ENCODE results near the gene ITGA11. TPM values are rescaled to one million over a fixed set of nuclear protein-coding genes. Genes with fewer than 3 reads are reported as not detected.
"Not testable (repeated sequence)": the region's sequence is repeated elsewhere in the genome, so short reads cannot be mapped to it uniquely, and the experiment has no call there.

ITGA11 gene
- total RNA-seq, 1 donor from 2014 or later, result 0.48 TPM

DNA sequence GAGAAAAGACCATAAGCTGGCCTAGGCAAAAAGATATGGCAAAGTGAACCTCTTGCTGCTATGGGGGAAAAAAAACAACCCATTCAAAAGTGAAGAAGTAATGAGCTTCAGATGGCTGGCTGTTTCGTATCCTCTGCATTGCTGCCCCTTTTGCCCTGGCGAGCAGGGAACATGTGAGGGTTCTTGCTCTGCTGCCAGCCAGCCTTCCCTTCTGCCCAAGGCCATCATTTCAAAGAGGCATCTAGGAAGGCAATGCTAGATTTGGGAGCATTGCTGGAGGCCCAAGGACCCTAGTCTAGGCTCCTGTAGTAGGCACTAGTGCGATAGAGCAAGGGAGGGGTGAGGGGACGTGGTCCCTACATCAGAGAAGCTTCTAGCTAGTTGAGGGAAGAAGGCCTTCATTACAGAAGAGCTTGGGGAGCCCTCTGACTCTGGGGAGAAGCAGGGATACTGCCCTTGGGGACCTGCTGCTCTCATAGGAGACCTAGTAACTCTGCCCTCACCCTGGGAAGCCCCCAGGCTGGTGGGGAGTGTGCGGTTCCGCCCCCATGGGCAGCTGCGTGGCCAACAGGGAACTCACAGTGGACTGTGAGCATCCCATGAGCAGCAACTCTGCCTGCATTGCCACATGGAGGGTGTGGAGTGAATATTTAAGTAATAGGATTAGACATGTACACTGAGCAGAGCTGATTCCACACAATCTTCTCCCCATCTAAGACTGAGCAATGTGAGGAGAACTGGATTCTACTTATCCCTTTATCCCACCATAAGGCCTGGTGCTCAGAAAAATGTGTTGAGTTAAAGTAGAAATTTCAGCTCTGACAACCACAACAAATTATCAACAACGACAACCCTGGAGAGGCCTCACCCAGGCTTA lies 21.3 kb downstream of the ITGA11 start:
- ATAC-seq, result no peak

DNA sequence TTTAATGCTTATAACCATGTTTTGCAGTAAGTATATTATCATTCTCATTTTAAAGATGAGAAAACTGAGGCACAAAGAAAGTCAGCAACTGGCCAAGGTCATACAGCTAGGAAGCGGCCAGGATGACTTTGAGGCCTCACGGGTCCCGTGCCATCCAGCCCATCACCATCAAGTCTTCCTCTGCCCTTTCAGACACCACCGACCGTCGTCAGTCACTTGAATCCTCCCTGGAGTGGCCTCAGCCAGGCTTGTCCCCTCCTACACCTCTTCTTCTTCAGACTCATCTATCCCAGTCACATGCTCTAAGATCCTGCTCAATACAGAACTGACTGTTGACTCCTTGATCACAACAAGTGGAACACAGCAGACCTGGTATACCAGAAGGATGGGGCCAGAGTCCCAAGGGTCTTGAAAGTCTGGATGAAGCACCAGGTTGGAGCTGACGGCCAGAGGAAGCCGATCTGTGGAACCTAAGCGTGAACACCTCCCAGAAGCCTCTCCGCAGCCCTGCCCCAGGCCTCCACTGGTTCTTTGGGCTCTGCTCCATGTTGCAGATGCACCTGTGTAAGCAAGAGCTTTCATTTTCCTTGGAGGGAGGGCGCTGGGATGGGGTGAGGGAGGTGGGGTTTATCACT lies 22.1 kb downstream of the ITGA11 start:
- no peak for ATAC-seq

DNA sequence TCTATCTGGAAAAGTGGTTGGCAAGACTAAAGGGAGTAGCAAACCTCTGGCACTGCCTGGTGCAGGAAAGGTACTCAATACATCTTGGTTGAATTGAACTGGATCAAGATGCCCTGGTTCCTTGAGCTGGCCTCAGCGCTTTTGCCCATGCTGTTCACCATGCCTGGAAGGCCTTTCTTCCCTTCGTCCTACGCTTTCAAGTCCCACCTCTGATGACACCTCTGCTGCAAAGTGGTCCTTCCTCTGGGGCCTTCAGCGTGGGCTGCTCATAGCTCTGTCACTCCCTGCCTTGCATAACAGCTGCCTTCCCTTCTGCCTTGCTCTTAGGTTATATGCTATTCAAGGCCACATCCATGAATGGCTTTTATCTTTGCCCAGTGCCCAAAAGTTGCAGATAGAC lies 23.0 kb downstream of the ITGA11 start:
- no peak for ATAC-seq

DNA sequence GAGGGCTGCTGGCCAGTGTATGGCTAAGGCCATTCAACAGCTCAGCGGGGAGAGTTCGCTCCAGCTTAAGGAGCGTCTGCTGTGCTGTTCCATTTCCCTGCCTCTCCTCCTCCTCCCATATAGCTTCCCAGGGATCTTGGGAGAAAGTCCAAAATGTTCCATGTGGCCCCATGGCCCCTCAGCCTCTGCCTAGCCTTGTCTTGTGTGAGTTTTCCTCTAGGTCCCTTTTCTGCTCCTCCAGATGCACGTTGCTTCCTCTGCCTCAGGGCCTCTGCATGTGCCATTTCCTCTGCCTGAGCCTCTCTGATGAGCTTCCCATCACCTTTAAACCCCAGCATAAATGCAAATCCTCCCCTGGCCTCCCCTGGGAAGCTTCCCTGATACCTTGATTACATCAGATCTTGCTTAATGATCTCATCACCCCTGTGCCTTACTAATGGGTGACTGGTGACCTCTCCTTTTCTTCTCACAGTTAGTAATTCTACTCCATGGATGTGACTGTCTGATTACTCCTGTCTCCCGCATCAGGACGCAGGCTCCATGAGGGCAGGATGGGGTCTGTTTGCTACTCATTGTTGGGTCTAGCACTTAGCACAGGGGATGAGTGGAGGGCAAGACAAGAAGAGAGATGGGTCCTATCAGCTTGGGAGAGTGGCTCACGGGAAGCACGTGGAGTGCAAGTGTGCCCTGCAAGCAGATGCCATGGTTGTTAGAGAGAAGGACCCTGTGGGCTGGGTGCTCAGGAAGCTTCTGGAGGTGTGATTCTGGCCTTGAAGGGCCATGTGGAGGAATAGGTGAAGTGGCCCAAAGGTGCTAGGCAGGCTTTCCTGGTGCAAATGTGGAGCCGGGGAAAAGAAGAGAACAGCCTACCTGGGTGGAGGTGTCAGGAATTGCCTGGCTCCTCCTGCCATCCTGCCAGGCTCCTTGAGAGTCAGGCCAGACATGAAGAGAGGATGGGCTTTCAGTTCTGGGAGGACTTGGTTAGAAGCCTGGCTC lies 23.8 kb downstream of the ITGA11 start:
- no peak for ATAC-seq

DNA sequence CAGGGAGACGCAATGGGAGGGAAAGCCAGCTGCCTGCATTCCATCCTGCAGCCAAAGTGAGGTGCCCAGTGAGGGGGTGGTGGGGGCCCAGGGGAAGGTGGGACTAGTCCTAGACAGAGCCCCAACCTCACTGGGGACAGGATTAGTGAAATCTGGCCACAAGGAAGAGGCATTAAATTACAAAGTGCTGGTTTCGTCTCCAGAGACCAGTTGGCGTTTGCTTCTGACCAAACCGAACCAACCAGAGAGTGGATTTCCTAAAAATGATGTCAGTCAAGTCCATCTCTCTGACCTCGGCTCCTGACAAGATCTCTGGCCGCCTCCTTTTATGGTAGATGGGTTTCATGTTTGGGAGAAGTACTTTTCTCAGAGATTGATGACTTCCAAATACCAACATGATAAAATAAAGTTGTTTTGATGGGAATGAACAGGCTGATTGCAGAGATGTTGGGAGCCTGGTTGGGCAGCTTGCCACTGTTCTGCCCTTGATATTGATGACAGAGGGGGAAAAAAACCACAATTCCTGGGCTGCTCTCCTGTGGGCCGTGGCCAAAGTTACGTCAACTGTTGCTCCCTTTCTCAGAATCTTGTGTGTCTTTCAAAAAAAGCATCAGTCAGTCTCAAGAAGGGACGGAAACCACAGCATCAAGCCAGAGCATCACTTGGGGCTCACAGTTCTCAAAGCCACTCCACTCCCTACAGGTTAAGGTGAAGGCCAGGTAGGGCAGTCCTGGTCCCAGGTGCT lies 24.6 kb downstream of the ITGA11 start:
- ATAC-seq, result no peak

DNA sequence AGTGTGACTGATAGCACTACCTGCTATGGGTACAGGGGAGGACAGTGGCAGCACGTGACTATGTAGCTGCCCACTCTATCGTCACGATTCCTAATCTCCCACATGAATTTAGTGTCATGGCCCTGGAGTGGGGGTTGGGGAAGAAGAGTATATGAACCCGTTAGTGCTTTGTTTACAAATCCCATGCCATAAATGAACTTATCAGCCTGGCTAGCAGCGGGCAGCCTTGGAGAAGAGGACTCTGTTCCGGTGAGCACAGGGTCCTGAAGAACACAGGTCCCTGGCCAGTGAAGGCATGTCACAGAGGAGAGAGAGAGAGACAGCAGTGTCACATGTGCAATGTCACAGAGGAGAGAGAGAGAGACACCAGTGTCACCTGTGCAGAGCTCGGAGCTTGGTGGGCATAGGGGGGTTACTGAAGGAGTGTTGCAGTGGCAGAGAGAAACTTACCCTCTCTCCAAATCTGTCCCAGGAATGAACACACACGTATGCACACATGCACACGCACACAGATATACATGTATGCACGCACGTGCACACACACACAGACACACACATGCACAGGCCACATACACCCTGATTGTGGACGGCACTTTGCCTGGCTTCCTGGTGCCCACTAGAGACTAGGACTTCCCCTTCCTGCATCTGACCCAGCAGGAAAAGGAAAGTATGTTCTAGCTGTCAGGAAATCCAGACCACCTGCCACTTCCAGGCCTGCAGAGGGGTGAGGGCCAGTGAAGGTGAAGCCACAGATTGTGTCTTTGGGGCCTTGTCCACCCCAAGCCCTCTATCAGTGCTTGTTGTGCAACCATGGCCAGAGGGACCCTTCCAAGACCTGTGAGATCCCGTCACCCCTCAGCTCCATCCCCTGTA lies 26.3 kb downstream of the ITGA11 start:
- ATAC-seq, result no peak

DNA sequence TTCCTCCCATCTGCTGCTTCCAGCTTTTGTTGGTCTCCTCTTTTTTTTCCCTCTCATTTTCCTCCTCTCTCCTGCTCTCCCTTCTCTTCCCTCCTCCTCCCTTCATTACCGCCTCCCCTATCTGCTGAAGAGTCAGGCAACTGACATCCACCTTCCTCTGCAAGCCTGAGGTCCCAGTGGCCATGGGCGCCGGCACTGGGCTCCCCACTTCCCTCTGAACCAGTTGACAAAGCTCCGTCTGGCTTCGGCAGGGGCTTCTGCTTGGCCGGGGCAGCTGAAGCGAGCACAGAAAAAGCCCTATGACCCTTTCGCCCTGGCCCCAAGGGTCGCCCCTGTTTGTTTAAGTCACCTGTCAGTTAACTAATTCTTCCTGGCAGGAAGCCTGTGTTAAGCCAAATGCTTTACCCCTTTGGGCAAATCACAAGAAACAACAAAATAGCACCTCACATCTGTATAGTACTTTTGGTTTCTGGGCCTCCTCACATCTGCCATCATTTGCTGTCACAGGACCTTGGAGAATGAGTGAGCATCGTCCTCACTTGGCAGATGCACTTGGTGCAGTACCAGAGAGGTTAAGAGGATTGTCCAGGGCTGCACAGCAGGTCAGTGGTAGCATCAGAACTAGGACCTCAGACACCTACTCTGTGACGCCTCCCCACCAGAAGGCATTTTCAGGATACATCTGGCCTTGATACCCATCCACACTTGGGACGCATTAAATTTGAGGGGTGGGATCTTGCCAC lies 27.7 kb downstream of the ITGA11 start:
- no peak for ATAC-seq

DNA sequence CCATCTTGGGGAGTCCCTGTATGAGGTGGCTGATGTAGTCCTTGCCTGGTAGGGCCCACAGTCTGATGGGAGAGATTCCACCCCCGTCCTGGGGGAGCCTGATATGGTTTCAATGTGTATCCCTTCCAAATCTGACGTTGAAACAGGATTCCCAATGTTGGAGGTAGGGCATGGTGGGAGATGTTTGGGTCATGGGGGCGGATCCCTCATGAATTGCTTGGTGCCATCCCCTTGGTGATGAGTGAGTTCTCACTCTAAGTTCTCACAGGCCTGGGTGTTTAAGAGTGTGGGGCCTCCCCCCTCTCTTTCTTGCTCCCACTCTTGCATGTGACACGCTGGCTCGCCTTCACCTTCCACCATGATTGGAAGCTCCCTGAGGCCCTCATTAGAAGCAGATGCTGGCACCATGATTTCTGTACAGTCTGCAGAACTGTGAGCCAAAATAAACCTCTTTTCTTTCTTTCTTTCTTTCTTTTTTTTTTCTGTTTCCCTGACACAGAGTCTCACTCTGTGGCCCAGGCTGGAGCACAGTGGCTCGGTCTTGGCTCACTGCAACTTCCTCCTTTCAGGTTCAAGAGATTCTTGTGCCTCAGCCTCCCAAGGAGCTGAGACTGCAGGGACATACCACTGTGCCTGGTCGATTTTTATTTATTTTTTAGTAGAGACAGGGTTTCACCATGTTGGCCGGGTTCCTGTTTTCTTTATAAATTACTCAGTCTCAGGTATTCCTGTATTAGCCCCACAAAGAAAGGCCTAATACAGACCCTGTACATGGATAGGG lies 28.6 kb downstream of the ITGA11 start:
- ATAC-seq, result no peak

DNA sequence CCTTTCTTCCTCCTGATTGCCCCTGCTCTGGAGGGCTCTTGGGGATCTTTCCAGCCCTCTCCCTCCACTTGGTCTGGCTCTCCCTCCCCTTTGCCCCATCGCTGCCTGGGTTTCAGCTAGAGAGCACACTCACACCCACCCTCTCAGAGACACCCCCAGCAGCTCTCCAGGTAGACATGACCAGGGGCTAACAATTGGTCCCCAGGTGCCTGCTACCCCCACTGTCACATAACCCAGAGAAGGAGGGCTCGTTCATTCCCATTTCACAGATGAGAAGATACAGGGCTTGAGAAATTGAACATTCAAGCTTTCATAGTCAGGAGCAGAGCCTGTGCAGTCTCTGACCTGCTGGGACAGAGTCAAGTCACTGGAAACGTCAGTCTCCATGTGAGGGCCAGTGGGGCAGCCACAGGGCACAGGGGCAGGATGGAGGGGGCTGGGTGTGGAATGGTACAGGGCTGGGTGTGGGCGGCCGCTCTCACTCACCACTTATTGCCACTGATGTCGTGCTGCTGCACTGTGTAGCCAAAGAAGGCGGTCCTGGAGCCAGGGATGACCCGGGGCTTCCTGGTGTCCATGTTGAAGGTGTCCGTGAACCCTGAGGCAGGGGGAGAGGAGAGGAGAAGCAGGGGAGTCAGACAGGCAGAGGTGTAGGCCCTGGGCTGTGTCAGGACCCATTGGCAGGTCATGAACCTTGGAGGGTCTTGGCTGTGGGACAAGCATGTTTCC lies 29.4 kb downstream of the ITGA11 start:
- no peak for ATAC-seq

DNA sequence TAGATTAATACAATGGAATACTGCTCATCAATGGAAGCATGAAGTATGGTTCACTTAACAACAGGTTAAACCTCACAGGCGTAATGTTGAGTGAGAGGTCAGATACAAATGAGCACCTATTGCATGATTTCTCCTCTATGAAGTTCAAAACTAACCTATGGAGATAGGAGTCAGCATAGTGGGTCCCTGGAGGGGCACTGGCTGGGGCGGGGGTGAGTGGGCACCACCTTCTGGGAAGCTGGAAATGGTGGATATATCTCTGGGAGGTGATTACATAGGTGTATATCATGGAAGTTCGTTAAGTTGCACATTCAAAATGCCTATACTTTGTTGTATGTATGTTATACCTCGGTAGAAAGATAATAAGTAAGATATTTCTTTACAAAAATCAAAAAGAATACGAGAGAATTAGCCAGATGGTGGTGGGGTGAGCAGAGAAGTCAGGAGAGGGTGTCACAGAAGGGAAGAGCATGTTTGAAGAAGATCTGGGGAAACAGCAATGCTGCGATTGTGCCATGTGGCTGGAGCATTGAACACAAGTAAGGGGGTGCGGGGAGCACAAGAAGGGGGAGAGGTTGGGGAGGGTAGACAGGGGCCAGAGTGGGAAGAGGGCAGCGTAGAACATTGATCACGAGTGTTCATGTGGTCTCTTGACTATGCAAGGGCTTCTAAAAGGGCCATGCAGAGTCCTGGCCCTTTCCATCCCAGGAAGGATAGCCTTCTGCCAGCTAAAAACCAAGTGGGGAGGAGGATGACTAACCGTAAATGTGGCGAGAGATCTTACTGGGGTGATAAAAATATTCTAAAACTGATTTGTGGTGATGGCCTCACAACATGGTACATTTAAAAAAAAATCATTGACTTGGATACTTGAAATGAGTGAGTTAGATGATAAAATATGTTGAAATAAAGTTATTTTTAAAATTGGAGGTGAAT lies 30.2 kb downstream of the ITGA11 start:
- ATAC-seq, result no peak

DNA sequence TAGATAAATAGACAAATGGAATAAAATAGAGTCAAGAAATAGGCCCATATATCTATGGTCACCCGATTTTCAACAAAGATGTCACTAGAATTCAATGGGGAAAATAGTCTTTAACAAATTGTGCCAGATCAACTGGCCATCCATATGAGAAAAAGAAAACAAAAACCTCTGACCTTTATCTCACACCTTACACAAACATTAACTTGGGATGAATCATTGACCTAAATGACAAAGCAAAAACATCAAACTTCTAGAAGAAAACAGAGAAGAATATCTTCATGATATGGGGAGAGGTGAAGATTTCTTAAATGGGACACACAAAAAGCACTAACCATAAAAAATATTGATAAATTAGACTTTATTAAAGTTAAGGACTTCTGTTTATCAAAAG lies 31.9 kb downstream of the ITGA11 start:
- no peak for ATAC-seq

DNA sequence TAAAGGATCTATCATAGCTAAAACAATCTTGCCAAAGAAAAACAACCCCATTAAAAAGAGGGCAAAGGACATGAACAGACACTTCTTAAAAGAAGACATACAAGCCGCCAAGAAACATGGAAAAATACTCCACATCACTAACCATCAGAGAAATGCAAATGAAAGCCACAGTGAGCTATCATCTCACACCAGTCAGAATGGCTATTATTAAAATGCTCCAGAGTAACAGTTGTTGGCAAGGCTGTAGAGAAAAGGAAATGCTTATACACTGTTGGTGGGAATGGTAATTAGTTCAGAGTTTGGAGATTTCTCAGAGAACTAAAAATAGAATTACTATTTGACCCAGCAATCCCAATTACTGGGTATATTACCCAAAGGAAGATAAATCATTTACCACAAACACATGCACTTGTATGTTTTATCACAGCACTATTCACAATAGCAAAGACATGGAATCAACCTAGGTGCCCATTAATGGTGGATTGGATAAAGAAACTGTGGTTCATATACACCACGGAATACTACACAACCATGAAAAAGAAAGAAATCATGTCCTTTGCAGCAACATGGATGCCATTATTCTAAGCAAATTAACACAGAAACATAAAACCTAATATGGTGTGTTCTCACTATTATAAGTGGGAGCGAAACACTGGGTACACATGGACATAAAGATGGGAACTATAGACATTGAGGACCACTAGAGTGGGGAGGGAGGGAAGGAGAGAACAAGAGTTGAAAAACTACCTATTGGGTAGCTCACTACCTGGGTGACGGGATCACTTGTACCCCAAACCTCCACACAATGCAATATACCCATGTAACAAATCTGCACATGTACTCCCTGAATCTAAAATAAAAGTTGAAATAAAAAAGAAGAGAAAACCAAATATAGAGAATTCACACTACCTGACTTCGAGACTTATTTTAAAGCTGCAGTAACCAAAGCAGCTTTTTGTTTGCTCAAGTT lies 32.6 kb downstream of the ITGA11 start:
- no peak for ATAC-seq

DNA sequence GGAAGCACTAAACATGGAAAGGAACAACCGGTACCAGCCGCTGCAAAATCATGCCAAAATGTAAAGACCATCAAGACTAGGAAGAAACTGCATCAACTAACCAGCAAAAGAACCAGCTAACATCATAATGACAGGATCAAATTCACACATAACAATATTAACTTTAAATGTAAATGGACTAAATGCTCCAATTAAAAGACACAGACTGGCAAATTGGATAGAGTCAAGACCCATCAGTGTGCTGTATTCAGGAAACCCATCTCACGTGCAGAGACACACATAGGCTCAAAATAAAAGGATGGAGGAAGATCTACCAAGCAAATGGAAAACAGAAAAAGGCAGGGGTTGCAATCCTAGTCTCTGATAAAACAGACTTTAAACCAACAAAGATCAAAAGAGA lies 34.0 kb downstream of the ITGA11 start:
- ATAC-seq, result not testable (repeated sequence)

DNA sequence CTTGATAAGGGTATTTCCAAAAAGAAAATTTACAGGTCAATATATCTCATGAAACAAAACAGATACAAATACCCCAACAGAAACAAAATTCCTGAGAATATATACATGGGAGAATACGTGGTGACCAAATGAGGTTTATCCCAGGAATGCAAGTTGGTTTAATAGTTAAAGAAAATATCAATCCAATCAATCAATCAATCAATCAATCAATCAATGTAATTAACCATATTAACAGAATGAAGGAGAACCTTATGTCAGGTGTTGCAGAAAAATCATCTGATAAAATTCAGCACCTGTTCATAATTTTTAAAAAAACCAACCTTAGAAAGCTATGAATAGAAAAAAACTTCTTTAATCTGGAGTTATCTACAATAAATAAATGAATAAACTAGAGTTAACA lies 35.9 kb downstream of the ITGA11 start:
- no peak for ATAC-seq

DNA sequence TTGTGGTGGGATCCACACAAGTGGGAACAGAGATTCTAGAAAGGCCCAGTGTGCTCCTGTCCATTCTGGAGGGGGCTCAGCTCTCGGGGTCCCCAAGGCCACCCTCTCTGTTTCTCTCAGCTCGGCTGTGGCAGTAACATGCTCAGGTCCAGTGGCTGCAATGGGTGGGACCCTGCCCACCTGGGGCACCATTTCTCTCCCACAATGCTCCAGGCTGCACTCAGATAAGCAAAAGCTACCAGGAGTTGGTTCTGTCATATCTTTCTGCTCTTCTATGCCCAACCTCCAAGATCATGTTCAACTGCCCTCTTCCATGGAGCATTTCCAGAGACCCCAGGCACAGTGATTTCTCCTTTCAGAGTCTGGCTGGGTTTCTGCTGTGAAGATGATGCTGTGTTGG lies 40.8 kb downstream of the ITGA11 start:
- no peak for ATAC-seq

All from esophagus mucosa (tissue), 1 donor.